AG10803 (cell line): ENCODE data around the gene AGER.
"Not testable (repeated sequence)": the region's sequence is repeated elsewhere in the genome, so short reads cannot be mapped to it uniquely, and the experiment has no call there.

ENCODE experiments used
- DNase-seq: peaks from one replicate; pipeline ENCODE4 v3.0.0; 2010; ENCODE audit warnings: low read depth
- H3K4me3 ChIP-seq: 2 replicates; pipeline ENCODE4 v1.5.1; 2011; ENCODE audit warnings: mild to moderate bottlenecking, low read length, control low read depth
- CTCF ChIP-seq: conservative IDR thresholded peaks from 2 replicates; pipeline ENCODE4 v1.5.1; 2011; ENCODE audit warnings: mild to moderate bottlenecking, low read length, control low read depth, inconsistent platforms

The AGER gene

GRCh38 chr6:32218167-32218566, 34.1 kb upstream of the AGER start:
- DNase-seq, result no peak
- TF ChIP-seq CTCF, result no peak
- H3K4me3 ChIP-seq, result no peak overlapping the region

- TF ChIP-seq CTCF, result no peak
- H3K4me3 ChIP-seq, result no peak overlapping the region
- no peak for DNase-seq
Observed at GRCh38 chr6:32216998-32217397, 32.9 kb upstream of the AGER start.

- TF ChIP-seq CTCF, result no peak
- DNase-seq, result no peak
- H3K4me3 ChIP-seq, result no peak overlapping the region
Observed at GRCh38 chr6:32216285-32216684, 32.2 kb upstream of the AGER start.

- TF ChIP-seq CTCF, result no peak
- no peak overlapping the region for H3K4me3 ChIP-seq
- no peak for DNase-seq
Observed at GRCh38 chr6:32215617-32216016, 31.6 kb upstream of the AGER start.

GRCh38 chr6:32214126-32214525, 30.1 kb upstream of the AGER start:
- H3K4me3 ChIP-seq, result no peak overlapping the region
- TF ChIP-seq CTCF, result no peak
- no peak for DNase-seq

GRCh38 chr6:32213649-32214048, 29.6 kb upstream of the AGER start:
- H3K4me3 ChIP-seq, result no peak overlapping the region
- DNase-seq, result no peak
- no peak for TF ChIP-seq CTCF

GRCh38 chr6:32212076-32212760, 28.2 kb upstream of the AGER start:
- no peak overlapping the region for H3K4me3 ChIP-seq
- no peak for DNase-seq
- no peak for TF ChIP-seq CTCF

- not testable (repeated sequence) for H3K4me3 ChIP-seq, DNase-seq
Observed at GRCh38 chr6:32211432-32211831, 27.4 kb upstream of the AGER start.
